ENCODE results near the gene RNF157. TPM values are rescaled to one million over a fixed set of nuclear protein-coding genes. Genes with fewer than 3 reads are reported as not detected.

Gene RNF157
- polyA plus RNA-seq, 2 of the 4 experiments (the other 2 are of a cell fraction): 7.2 to 8.5 TPM

GRCh38 chr17:76125391-76125675 lies 115.0 kb downstream of the RNF157 start:
- Histone ChIP-seq H3K4me1 (peaks cover 8% of the 10 kb centered on the region), H3K4me2 (no peak overlapping the region), H3K9me3 (no peaks in the 10 kb centered on the region), H3K4me3 (no peak overlapping the region), H3K27ac (no peak overlapping the region)
- FAIRE-seq (no peak), DNase-seq (ENCODE audit: low read depth in 1 of 2, low spot score in 1 of 2) (no peak), ATAC-seq (no peak)
- TF ChIP-seq ATOH8 (CRISPR knock-in tag; IDR thresholded peaks at IDR 0.05; ENCODE audit: low read depth) (no peak), HDAC2 (IDR thresholded peaks at IDR 0.05) (no peak), CBX8 (IDR thresholded peaks at IDR 0.05) (no peak), MAFK (IDR thresholded peaks at IDR 0.05; ENCODE audit: partially characterized antibody) (no peak), HOXB5 (CRISPR knock-in tag; IDR thresholded peaks at IDR 0.05) (no peak), ZC3H11A (IDR thresholded peaks at IDR 0.05) (no peak), CBX2 (IDR thresholded peaks at IDR 0.05; ENCODE audit: borderline replicate concordance, low read depth) (no peak)
- ChIA-PET CTCF (interaction anchor here (0.6 to 38.7 kb wide), 9 partner anchors 9 to 275 kb away, joined by 3 to 755 read pairs (median 20); partner anchors contain the start of gene FOXJ1), POLR2A (no interaction called here)
- WGBS (ENCODE audit: missing lambda C conversion rate): 49% methylated on average over 5 of the region's 5 CpGs

- FAIRE-seq (no peak), DNase-seq (ENCODE audit: low read depth in 1 of 2, low spot score in 1 of 2) (peak; percentile 66 to 76), ATAC-seq (peak; percentile 59 to 69)
- no peak overlapping the region for H3K27ac ChIP-seq
- no peak overlapping the region for H3K4me2 ChIP-seq
- no peaks in the 10 kb centered on the region for H3K9me3 ChIP-seq
- peaks cover 8% of the 10 kb centered on the region for H3K4me1 ChIP-seq
- POLR2A ChIA-PET: no interaction called here
- CTCF ChIA-PET: interaction anchor here (0.6 to 38.7 kb wide), 12 partner anchors 9 to 276 kb away, joined by 3 to 755 read pairs (median 6); partner anchors contain the start of genes FOXJ1 and MRPL38
- 78% methylated on average over 20 of the region's 22 CpGs for WGBS (ENCODE audit: missing lambda C conversion rate)
- no peak for TF ChIP-seq GATA3 (IDR thresholded peaks at IDR 0.05; ENCODE audit: borderline replicate concordance)
- TF ChIP-seq HES2 (IDR thresholded peaks at IDR 0.05): no peak
- 0 out of 5 replicates have a peak, but pooled peaks of 1 of the 2 experiments have one; percentile 2 for TF ChIP-seq RAD21 (conservative IDR thresholded peaks at IDR 0.05 in 1 of 2, IDR thresholded peaks at IDR 0.05 in 1 of 2)
- H3K4me3 ChIP-seq: no peak overlapping the region
Measured at GRCh38 chr17:76124582-76125390, 115.5 kb downstream of the RNF157 start.

- POLR2A ChIA-PET: no interaction called here
- Histone ChIP-seq H3K9me3 (no peaks in the 10 kb centered on the region), H3K4me3 (no peak overlapping the region), H3K4me2 (no peak overlapping the region), H3K27ac (no peak overlapping the region), H3K4me1 (peaks cover 8% of the 10 kb centered on the region)
- DNase-seq (ENCODE audit: low read depth in 1 of 2, low spot score in 1 of 2): no peak
- no peak for TF ChIP-seq RCOR1 (IDR thresholded peaks at IDR 0.05; ENCODE audit: low read depth, low read length)
- no peak for TF ChIP-seq ZC3H11A (IDR thresholded peaks at IDR 0.05)
- TF ChIP-seq E2F6 (IDR thresholded peaks at IDR 0.05; ENCODE audit: borderline replicate concordance, low read depth): no peak
- no peak for TF ChIP-seq TP53 (CRISPR knock-in tag; IDR thresholded peaks at IDR 0.05)
- no peak for TF ChIP-seq GATA3 (IDR thresholded peaks at IDR 0.05; ENCODE audit: borderline replicate concordance)
- FAIRE-seq: no peak
- ATAC-seq: no peak
- CTCF ChIA-PET: interaction anchor here (0.8 to 38.7 kb wide), 18 partner anchors 8 to 274 kb away, joined by 3 to 755 read pairs (median 4); partner anchors contain the start of genes FOXJ1 and MRPL38
- WGBS (ENCODE audit: missing lambda C conversion rate): 64% methylated on average over 6 of the region's 9 CpGs
Measured at GRCh38 chr17:76123749-76124581, 116.3 kb downstream of the RNF157 start.

- POLR2A ChIA-PET: no interaction called here
- ATAC-seq (no peak), DNase-seq (ENCODE audit: low read depth in 1 of 2, low spot score in 1 of 2) (no peak), FAIRE-seq (no peak)
- CTCF ChIA-PET: interaction anchor here (0.8 to 38.7 kb wide), 15 partner anchors 11 to 275 kb away, joined by 3 to 755 read pairs (median 5); partner anchors contain the start of genes EXOC7, FOXJ1 and MRPL38
- Histone ChIP-seq H3K9me3 (no peaks in the 10 kb centered on the region), H3K4me2 (no peak overlapping the region), H3K27ac (peak overlapping the region in 1 of 2 experiments; percentile 90; a peak in 2 of 6 replicates), H3K4me1 (peaks cover 6% of the 10 kb centered on the region), H3K4me3 (no peak overlapping the region)
- WGBS (ENCODE audit: missing lambda C conversion rate): 84% methylated on average over 5 of the region's 5 CpGs
- no peak for TF ChIP-seq MAX (IDR thresholded peaks at IDR 0.05)
- no peak for TF ChIP-seq PHF8 (IDR thresholded peaks at IDR 0.05; ENCODE audit: borderline replicate concordance, low read depth)
- no peak for TF ChIP-seq NFE2L2 (conservative IDR thresholded peaks at IDR 0.05; ENCODE audit: low read length)
- no peak for TF ChIP-seq HES2 (IDR thresholded peaks at IDR 0.05)
- no peak for TF ChIP-seq MYC (IDR thresholded peaks at IDR 0.05; ENCODE audit: borderline replicate concordance, low read length)
- no peak for TF ChIP-seq HEYL (CRISPR knock-in tag; IDR thresholded peaks at IDR 0.05)
- no peak for TF ChIP-seq JUNB (IDR thresholded peaks at IDR 0.05)
- TF ChIP-seq FOSB (CRISPR knock-in tag; IDR thresholded peaks at IDR 0.05): no peak
- no peak for TF ChIP-seq PBX3 (IDR thresholded peaks at IDR 0.05)
- TF ChIP-seq CBX8 (IDR thresholded peaks at IDR 0.05): no peak
- TF ChIP-seq KDM5A (IDR thresholded peaks at IDR 0.05): no peak
Measured at GRCh38 chr17:76123191-76123499, 117.1 kb downstream of the RNF157 start.
